Cerebellar nuclear complex (tissue), 1 donor: Measurements from ENCODE around the gene TJP1.
"Not testable (repeated sequence)": the region's sequence is repeated elsewhere in the genome, so short reads cannot be mapped to it uniquely, and the experiment has no call there.

Experiments used
- DNase-seq, 2 experiments: peaks; one replicate each; lab custom pipeline; 2025; lab: John Stamatoyannopoulos, UW

Gene TJP1

DNA sequence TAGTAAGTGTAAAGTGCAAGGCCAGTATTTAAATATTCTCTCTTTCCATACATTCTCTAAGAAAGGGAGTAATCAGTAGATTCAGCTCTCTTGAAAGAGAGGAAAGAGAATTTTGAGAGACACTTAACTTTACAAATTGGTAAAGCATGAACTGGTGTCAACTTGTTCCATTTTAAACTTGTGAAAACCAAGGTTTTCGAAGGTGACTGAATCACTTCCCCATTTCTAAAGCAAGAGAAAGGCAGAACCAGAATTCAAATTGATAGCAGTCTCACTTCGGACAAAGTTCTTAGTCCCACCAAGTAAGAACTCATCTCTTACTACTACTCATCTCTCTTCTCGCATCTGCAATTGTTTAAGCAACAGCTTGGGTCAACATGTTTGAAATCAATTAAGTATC, 22.4 kb downstream of the TJP1 start:
- DNase-seq, result no peak

DNA sequence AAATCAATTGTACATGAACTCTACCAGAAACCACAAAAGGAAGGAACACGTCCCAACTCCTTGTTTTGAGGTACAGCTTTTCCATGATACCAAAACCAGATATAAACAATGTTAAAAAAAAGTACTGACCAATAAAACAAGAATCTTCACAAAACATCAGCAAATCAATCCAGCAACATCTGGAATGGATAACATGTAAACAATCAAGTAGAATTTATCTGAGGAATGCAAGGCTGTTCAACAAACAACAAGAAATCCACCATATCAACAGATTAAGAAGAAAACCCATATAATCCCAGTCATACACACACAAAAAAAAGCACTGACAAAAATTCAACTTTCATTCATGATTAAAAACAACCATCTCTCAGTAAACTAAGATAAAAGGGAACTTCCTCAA, 26.7 kb downstream of the TJP1 start:
- no peak for DNase-seq

DNA sequence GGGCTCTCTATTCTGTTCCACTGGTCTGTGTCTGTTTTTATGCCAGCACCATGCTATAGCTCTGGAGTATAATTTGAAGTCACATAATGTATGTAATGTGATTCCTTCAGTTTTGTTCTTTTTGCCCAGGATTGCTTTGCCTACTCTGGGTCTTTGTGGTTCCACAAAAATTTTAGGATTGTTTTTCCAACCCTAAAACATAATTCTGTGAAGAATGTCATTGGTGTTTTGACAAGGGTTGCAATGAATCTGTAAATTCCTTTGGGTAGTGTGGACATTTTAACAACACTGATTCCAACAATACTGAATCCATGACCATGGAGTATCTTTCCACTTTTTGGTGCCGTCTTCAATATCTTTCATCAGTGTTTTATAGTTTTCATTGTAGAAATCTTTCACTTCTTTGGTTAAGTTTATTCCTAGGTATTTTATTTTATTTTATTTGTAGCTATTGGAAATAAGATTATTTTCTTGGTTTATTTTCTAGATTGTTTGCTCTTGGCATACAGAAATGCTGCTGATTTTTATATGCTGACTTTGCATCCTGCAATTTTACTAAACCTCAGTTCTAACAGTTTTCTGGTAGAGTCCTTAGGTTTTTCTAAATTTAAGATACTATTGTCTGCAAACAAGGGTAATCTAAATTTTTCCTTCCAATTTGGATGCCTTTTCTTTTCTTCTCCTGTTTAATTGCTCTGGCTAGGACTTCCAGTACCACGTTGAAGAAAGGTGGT, 29.7 kb downstream of the TJP1 start:
- DNase-seq, result no peak

DNA sequence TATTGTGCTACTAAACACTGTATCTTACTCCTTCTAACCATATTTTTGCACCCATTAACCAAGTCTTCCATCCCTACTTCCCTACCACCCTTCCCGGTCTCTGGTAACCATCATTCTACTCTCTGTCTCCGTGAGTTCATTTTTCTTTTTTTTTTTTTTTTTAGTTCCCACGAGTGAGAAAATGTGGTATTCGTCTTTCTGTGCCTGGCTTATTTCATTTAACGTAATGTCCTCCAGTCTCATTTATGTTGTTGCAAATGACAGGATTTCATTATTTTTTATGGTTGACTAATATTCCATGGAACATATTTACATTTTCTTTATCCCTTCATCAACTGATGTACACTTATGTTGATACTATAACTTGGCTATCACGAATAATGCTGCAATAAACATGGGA, 31.7 kb downstream of the TJP1 start:
- DNase-seq, result no peak

DNA sequence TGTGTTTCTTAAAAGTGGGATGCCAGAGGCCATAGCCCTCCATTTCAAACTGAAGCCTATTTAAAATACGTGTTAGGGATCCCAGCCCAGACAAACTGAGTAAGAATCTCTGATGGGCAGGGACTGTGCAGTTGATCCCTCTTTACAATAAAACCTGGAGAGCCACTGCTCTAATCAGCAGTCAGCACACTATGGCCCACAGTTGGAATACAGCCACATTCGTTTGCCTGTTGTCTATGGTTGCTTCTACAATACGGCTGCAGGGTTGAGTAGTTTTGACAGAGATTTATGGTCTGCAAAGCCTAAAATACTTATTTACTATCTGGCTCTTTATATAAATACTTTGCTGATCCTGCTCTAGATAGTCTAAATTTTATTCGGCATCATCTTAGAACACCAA, 32.4 kb downstream of the TJP1 start:
- no peak for DNase-seq

DNA sequence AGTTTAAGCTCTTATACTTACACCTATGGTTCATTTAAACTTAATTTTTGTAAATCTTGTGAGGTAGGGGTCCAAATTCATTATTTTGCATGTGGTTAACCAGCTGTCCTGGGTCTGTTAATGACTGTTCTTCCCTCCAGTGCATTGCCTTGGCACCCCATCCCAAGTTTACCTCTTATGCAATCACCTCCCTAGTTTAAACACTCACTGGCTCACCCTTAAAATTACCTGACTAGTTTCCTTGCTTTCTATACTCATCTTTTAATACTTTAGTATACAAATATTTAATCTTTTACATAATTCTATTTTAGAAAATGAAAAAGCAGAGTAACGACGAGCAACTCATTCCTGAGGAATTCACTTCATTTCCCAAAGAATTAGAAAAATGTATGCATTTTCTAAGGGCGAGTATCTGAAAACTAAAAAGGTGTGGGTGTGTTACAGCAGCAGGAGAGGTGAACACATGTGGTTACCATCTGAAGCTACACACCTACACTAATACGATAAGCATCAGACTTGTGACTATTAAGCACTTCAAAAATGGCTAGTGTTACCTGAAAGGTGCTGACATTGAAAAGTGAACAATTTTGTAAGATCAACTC, 33.7 kb downstream of the TJP1 start:
- DNase-seq, result no peak

DNA sequence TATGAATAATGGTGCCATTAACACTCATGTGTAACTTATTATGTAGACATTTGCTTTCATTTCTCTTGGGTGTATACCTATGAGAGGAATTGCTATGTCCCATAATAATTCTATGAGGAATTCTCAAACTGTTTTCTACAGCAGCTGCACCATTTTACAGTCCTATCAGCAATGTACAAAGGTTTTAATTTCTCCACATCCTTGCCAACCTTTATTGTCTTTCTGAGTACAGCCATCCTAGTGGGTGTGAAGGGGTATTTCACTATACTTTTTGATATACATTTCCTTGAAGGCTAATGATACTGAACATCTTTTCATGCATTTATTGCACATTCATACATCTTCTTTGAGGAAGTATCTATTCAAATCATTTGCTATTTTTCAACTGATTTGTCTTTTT, 34.5 kb downstream of the TJP1 start:
- no peak for DNase-seq

DNA sequence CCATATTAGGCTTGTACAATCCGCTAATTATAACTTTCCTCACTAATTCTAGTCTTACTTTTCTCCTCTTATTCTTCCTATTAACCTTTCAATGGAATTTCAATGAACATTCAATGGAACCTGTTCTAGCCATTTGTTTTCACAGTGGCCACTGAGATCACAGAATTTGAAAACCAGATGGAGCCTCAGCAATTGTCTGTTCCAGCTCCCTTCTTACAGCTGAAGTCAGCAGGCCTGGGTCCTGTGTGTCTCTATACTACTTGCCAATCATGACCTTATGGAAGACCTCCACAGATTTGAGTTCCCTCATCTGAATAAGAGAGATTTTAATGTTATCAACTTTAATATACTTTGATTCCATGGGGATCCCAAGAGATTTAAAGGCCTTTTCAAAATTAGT, 36.6 kb downstream of the TJP1 start:
- no peak for DNase-seq

DNA sequence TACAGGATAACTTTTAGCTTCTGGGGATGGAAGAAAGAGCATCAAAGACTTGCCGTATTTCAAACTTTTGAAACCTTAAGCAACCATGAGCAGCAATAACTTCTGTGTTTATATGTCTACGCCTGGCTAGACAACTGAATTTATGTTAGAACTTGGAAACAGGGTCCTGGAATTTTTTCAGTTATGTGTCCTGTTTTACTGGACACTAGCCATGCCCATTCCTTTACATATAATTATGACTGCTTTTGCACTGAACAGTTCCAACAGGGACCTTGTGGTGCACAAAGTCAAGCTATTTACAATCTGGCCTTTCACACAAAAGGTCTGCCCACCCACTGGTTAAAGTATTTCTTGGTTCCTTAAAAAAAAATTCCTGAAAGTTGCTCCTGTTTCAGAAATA, 37.1 kb downstream of the TJP1 start:
- no peak for DNase-seq

DNA sequence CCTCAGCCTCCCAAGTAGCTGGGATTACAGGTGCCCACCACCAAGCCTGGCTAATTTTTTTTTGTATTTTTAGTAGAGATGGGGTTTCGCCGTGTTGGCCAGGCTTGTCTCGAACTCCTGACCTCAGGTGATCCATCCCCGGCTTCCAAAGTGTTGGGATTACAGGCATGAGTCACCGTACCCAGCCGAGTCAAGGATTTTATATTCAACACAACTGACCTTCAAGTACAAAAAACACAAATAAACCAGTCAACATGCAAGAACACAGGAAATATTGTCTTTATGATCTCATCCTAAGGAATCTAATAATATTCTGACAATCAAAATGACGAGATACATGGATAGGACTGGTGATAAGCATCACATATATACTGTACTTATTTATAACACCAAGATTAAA, 37.9 kb downstream of the TJP1 start:
- no peak for DNase-seq

DNA sequence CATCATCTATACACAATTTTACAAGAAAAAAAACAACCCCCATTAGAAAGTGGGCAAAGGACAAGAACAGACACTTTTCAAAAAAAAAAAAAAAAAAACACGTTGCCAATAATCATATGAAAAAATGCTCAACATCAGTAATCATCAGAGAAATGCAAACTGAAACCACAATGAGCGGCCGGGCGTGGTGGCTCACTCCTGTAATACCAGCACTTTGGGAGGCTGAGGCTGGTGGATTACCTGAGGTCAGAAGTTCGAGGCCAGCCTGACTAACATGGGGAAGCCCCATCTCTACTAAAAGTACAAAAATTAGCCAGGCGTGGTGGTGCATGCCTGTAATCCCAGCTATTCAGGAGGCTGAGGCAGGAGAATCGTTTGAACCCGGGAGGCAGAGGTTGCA, 39.5 kb downstream of the TJP1 start:
- not testable (repeated sequence) for DNase-seq

DNA sequence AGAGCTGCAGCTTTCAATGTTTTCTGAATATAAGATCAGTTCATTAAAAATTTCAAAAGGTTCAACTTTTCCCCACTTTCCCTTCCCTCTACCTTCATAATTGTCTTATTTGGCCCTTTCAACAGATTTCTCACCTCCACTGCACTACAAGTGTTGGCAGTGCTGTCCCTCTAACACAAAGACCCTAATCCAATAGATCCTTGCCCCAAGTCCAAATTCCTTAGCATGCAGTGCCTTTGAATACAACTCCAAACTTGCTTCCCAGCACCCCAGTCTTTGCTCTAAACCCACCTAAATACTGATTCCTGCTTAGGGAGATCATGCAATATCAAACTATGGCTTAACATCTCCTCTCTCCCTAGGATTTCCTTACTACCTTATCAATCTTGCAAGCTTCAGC, 43.9 kb downstream of the TJP1 start:
- DNase-seq, result no peak

DNA sequence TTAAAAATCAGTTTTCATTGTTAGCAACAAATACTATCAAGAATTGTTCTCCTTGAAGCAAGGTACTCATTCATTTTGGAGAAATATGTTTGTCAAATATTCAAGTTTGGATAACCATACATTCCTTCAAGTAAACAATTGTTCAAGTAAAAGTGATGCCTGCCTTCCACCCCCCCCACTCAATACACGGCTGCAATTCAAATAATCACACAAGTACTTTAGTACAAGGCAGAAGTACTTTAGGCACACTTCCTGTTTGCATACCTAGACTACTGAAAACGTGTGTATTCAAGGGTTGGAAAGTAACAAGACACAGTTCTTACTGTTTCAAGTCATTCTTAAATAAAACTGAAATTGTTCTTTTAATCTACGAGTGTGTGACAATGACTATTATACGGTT, 45.4 kb downstream of the TJP1 start:
- DNase-seq, result no peak

DNA sequence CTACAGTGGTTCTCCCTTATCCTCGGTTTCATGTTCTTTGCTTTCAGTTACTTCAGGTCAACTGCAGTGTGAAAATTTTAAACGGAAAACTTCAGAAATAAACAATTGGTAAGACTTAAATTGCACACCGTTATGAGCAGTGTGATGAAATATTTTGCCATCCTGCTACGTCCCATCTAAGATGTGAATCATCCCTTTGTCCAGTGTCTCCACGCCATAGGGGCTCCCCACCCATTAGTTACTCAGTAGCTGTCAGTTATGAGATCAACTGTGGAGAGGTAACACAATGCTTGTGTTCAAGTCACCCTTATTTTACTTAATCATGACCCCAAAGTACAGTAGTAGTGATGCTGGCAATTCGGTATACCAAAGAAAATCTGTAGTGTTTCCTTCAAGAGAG, 47.4 kb downstream of the TJP1 start:
- no peak for DNase-seq

DNA sequence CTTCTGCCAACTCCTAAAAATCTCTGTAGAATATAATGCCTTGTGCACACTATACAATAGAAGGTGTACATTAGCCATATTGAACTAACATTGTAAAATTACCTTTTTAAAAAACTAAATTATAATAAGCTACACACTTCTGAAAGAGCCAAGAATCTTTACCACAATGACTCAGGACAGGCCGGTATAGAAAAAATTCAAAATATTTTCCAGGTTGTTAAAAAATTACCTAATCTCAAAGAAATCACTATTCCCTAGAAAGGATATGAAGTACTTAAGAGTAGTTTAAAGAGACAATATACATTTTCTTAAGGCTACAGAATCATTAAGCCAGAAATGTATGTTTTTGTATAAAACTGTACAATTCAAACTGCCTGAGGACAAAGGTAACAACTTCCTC, 48.5 kb downstream of the TJP1 start:
- no peak for DNase-seq

DNA sequence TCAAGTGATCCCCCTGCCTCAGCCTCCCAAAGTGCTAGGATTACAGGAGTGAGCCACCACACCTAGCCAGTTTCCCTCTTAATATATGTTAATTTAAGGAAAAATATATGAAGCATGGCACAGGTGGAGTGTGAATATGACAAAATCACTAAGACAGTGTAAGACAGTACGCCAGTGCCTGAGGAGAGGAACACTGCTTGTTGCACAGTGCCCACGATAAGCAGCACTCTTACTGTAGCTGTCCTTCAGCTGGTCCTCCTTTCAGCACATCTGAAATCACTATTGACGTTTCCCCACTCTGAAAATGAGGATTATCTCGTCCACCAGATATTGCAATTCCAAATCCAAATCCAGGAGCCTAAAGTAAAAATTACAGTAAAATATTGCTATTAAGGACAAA, 49.3 kb downstream of the TJP1 start:
- no peak for DNase-seq

DNA sequence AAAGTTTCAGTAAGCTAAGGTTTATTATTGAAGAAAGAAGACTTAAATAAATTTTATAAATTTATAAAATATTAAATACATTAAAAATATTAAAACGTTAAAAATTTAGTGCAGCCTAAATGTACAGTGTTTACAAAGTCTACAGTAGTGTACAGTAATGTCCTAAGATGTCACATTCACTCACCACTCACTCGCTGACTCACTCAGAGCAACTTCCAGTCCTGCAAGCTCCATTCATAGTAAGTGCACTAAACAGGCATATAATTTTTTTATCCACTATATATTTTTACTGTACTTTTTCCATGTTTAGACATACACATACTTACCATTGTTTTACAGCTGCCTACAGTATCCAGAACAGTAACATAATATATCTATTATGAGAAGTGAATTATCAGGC, 51.5 kb downstream of the TJP1 start:
- no peak for DNase-seq

DNA sequence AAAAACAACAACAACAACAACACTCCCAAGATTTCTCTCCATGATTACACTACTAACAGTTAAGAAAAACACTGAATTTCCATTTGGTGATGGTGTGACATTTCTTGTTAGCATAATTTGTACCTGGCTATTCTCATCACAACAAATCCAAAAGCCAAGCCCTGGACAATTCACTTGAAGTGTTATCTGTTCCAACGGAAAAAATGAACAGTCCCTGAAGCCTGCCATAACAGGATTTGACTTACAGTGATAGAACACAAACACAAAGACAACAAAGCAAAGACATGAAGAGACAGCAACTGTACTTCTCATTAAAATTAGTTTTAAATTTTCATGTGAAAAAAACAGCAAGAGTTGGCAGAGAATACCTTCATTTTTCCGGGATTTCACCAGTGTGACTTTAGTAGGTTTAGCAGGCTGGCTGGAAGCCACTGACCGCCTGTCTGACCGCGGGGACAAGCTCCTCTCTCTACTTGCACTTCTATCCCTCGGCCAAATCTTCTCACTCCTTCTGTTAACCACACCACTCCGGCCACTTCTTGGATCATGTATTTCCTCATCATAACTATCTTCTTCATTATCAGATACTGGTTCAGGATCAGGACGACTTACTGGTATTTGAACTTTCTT, 56.3 kb downstream of the TJP1 start:
- DNase-seq, result no peak

DNA sequence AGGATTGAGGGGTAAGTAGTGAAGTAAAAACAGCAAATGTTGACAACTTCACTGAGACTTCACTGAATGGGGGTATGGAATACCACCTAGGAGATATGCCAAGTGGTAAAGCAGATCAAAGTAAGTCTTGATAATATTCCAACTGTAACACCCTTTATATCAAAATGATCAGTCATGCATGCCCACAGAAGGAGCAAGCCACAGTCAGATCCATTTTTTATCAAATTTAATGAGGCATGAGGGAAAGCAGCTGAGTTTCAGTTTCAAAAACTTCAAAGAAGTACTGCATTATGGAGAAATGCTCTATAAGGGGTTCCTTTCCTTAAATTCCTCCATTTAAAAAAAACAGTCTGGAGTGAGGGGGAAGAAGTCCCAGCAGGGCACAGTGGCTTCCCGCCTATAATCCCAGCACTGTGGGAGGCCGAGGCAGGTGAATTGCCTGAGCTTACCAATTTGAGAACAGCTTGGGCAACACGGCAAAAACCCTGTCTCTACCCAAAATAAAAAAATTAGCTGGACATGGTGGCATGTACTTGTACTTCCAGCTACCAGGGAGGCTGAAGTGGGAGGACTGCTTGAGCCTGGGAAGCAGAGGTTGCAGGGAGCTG, 56.9 kb downstream of the TJP1 start:
- no peak for DNase-seq

DNA sequence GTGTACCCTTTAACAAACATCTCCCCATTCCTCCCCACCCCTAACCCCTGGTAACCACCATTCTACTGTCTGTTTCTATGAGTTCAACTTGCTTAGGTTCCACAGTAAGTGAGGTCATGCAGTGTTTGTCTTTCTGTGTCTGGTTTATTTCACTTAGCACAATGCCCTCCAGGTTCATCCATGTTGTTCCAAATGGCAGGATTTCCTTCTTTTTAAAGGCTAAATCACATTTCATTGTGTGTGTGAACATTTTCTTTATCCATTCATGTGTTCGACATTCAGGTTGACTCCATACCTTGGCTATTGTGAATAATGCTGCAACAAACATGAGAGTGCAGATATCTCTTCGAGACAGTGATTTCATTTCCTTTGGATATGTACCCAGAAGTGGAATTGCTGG, 62.7 kb downstream of the TJP1 start:
- no peak for DNase-seq

DNA sequence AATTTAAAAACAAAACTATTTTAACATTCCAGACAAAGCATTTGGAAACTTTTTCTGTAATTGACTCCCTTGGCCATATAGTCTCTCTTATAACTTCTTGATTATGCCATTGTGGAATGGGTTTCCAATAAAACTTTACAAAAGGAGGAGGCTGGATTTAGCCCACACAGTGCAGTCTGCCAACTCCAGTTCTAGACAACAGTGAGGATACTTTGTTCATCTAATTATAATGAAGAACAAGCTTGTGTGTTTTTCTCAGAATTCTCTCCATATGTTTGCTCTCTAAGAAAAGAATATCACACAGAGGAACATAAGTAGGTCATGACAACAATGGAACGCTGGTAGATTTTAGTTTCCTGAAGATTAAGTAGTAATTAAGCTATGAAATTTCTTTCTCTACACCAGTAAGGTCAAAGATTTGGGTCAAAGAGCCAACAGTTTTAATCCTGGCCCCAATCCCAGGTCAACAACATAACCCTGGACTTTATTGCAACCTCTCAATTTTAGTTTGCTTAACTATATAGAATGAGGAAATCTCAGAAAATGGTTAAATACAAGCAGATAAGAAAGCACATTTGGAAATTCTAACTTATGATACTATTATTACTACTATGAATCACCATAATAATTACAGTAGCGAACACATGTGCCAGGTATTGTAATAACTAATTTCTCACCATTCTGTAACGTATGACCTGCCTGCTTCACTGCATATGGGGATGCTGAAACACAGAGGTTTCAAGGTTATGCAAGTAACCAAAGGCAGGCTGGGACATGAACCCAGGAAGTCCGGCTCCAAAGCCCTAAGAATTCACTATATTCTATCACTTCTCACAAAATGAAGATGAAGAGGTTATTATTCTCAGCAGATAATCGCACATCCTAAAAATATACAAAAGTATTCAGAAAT, 65.7 kb downstream of the TJP1 start:
- no peak for DNase-seq

DNA sequence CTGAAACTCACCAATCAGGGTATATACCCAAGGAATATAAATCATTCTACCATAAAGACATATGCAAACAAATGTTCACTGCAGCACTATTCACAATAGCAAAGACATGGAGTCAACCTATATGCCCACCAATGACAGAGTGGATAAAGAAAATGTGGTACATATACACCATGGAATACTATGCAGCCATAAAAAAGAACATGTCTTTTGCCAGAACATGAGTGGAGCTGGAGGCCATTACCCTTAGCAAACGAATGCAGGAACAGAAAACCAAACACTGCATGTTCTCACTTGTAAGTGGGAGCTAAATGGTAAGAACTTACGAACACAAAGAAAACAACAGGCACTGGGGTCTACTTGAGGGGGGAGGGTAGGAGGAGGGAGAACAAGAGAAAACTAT, 68.3 kb downstream of the TJP1 start:
- not testable (repeated sequence) for DNase-seq
